Ovary (tissue), 9 donors: ENCODE results near the gene ABCA4. TPM values are rescaled to one million over a fixed set of nuclear protein-coding genes. Genes with fewer than 3 reads are reported as not detected.

Source experiments
- DNase-seq, 5 donors: peaks; one replicate each; pipeline ENCODE4 v3.0.0-alpha.2; 2019 to 2020
- H3K27ac ChIP-seq, 2 donors: fragments of 200-600 bp; one replicate each; pipeline versions ENCODE4 v1.5.1 to v1.8.0; 2019 to 2022
- H3K27me3 ChIP-seq: fragments of 200-600 bp; one replicate; pipeline ENCODE4 v1.8.0; 2022
- H3K36me3 ChIP-seq: fragments of 200-600 bp; sonication (generic); one replicate; pipeline ENCODE4 v1.5.1; 2019
- H3K4me1 ChIP-seq: one replicate; pipeline ENCODE4 v1.8.1; 2013; ENCODE audit warnings: mild to moderate bottlenecking, moderate library complexity; ENCODE audit not compliant: insufficient read depth
- H3K4me3 ChIP-seq: fragments of 200-600 bp; sonication (generic); one replicate; pipeline ENCODE4 v1.5.1; 2017
- H3K9me3 ChIP-seq, 2 donors: fragments of 200-600 bp in 1 of 2; sonication (generic) in 1 of 2; one replicate each; pipeline versions ENCODE4 v1.5.1 to v1.8.1; 2013 to 2019; ENCODE audit warnings: mild to moderate bottlenecking in 1 of 2, moderate library complexity in 1 of 2
- CTCF ChIP-seq, 3 donors: fragments of 450-650 bp in 2 of 3; fragments of 200-600 bp in 1 of 3; IDR thresholded peaks; one replicate each; pipeline versions ENCODE4 v1.5.1 to v1.8.0; 2016 to 2022; ENCODE audit warnings: antibody characterized with exemption in 3 of 3, mild to moderate bottlenecking in 1 of 3
- EP300 ChIP-seq: sonication (generic); formaldehyde crosslinking; IDR thresholded peaks from one replicate; pipeline ENCODE4 v1.6.1; 2017; ENCODE audit warnings: antibody characterized with exemption
- POLR2A ChIP-seq: fragments of 450-650 bp; IDR thresholded peaks from one replicate; pipeline ENCODE4 v1.6.1; 2017; ENCODE audit warnings: antibody characterized with exemption, mild to moderate bottlenecking, moderate library complexity
- WGBS, 3 donors: extraction: QIAGEN DNeasy Blood & Tissue Kit in 1 of 3; methylation state at CpG; one replicate each; pipeline versions ENCODE4 v1.1.5 to v1.1.7; 2013 to 2017; 5-methylcytosine and 5-hydroxymethylcytosine counted together
- intact Hi-C, 4 donors: fragments of 100-400 bp; cut with DNase I; formaldehyde crosslinking; loops; one replicate each; pipeline versions ENCODE4 v1.11.0 to v1.15.1; 2022 to 2023
- polyA plus RNA-seq, 2 donors: library from polyadenylated mRNA; stranded (reverse); fragments of 200-250 nt in 1 of 2; fragments of 350-450 nt in 1 of 2; fragmentation: Illumina TruSeq in 1 of 2; extraction: RNeasy Lipid Tissue Mini Kit (QIAGEN cat#74804) in 1 of 2; gene quantifications; one replicate each; pipeline ENCODE4 v1.2.3, GENCODE V29; 2013 to 2014
- total RNA-seq, 7 donors: library from RNA; depleted of rRNA in 2 of 7; stranded (reverse); fragments of >200 nt in 2 of 7; fragmentation: NEBNext Ultra II Directional in 3 of 7; extraction: Animal tissue kit (Norgen Biotek cat#: 25700) in 3 of 7; gene quantifications; one replicate each; pipeline versions ENCODE4 v1.1.0 to v1.2.4, GENCODE V29; 2016 to 2023
- donor health status: DM: no; HTN: no; CAD: no; lungs with moderate emphysema.
- donor health status: DM: no; HTN: no; CAD: no.
- donor health status: Bipolar disorder and iron deficiency.
- donor health status: DM: yes; HTN: yes; CAD: no.
- donor health status: DM: no; HTN: no; CAD: no.
- donor health status: DM: yes; HTN: yes; CAD: no.

Gene ABCA4
- total and polyA plus RNA-seq, 9 donors: 0.12 to 3.1 (median 0.35) TPM

- peaks cover 33% of the 10 kb centered on the region for H3K4me1 ChIP-seq
- no peaks in the 10 kb centered on the region for H3K9me3 ChIP-seq
- H3K4me3 ChIP-seq: no peak overlapping the region
- H3K27me3 ChIP-seq: no peaks in the 10 kb centered on the region
- no peak for TF ChIP-seq EP300
- TF ChIP-seq POLR2A: no peak
- no peak for TF ChIP-seq CTCF (IDR thresholded peaks at IDR 0.05)
- DNase-seq: no peak
- WGBS, 3 donors: 94 to 95% (median 94%) methylated on average over 4 of the region's 4 CpGs
- intact Hi-C loops: no loop called here
- peak overlapping the region in 1 of 2 donors; percentile 78 for H3K27ac ChIP-seq
- no peaks in the 10 kb centered on the region for H3K36me3 ChIP-seq
Observed at GRCh38 chr1:94093396-94093795, 27.6 kb downstream of the ABCA4 start.

- Histone ChIP-seq H3K36me3 (no peaks in the 10 kb centered on the region), H3K27ac (peak overlapping the region in 1 of 2 donors; percentile 78), H3K9me3 (no peaks in the 10 kb centered on the region), H3K4me1 (peaks cover 33% of the 10 kb centered on the region), H3K27me3 (no peaks in the 10 kb centered on the region), H3K4me3 (no peak overlapping the region)
- 73 to 76% (median 76%) methylated on average over 4 of the region's 4 CpGs for WGBS, 3 donors
- TF ChIP-seq POLR2A (no peak), EP300 (no peak), CTCF (IDR thresholded peaks at IDR 0.05) (no peak)
- intact Hi-C loops: no loop called here
- no peak for DNase-seq
Observed at GRCh38 chr1:94092210-94092613, 28.7 kb downstream of the ABCA4 start.

- Histone ChIP-seq H3K36me3 (no peaks in the 10 kb centered on the region), H3K4me1 (peaks cover 24% of the 10 kb centered on the region), H3K9me3 (no peaks in the 10 kb centered on the region), H3K27me3 (no peaks in the 10 kb centered on the region), H3K27ac (no peak overlapping the region), H3K4me3 (no peak overlapping the region)
- intact Hi-C loops: no loop called here
- no peak for TF ChIP-seq EP300
- TF ChIP-seq POLR2A: no peak
- TF ChIP-seq CTCF (IDR thresholded peaks at IDR 0.05): no peak
- WGBS, 3 donors: 73 to 92% (median 85%) methylated on average over 3 of the region's 3 CpGs
- no peak for DNase-seq
Observed at GRCh38 chr1:94090761-94091160, 30.2 kb downstream of the ABCA4 start.

GRCh38 chr1:94087193-94087592, 33.8 kb downstream of the ABCA4 start:
- TF ChIP-seq CTCF (IDR thresholded peaks at IDR 0.05): no peak
- no peak for TF ChIP-seq EP300
- no peak for TF ChIP-seq POLR2A
- Histone ChIP-seq H3K4me3 (no peak overlapping the region), H3K36me3 (no peaks in the 10 kb centered on the region), H3K9me3 (no peaks in the 10 kb centered on the region), H3K27me3 (no peaks in the 10 kb centered on the region), H3K27ac (no peak overlapping the region), H3K4me1 (peaks cover 2% of the 10 kb centered on the region)
- DNase-seq: no peak
- WGBS, 3 donors: 82 to 87% (median 87%) methylated on average over 2 of the region's 2 CpGs
- intact Hi-C loops: no loop called here

GRCh38 chr1:94084547-94084946, 36.4 kb downstream of the ABCA4 start:
- no peak overlapping the region for H3K4me3 ChIP-seq
- H3K9me3 ChIP-seq: no peaks in the 10 kb centered on the region
- no peak for DNase-seq
- H3K27ac ChIP-seq: no peak overlapping the region
- intact Hi-C loops: no loop called here
- H3K36me3 ChIP-seq: no peaks in the 10 kb centered on the region
- TF ChIP-seq CTCF (IDR thresholded peaks at IDR 0.05) (no peak), POLR2A (no peak)
- H3K4me1 ChIP-seq: no peaks in the 10 kb centered on the region
- WGBS, 3 donors: 85 to 90% (median 86%) methylated on average over 6 of the region's 6 CpGs
- no peaks in the 10 kb centered on the region for H3K27me3 ChIP-seq
